Uterus (tissue), 2 donors: Measurements from ENCODE around the gene CDYL2.

ENCODE experiments used
- POLR2A ChIP-seq, 2 donors: fragments of 450-650 bp; IDR thresholded peaks; one replicate each; pipeline ENCODE4 v1.6.1; 2016; ENCODE audit warnings: antibody characterized with exemption in 2 of 2, mild to moderate bottlenecking in 1 of 2, moderate library complexity in 1 of 2
- TF ChIP-seq, protein P1 (sequence below), 4 experiments: fragments of 200-600 bp in 2 of 4; fragments of 450-650 bp in 2 of 4; sonication (generic) in 2 of 4; IDR thresholded peaks; one replicate each; pipeline ENCODE4 v1.5.1; 2016 to 2019; ENCODE audit warnings: antibody characterized with exemption in 4 of 4, mild to moderate bottlenecking in 2 of 4, moderate library complexity in 1 of 4

DNA sequence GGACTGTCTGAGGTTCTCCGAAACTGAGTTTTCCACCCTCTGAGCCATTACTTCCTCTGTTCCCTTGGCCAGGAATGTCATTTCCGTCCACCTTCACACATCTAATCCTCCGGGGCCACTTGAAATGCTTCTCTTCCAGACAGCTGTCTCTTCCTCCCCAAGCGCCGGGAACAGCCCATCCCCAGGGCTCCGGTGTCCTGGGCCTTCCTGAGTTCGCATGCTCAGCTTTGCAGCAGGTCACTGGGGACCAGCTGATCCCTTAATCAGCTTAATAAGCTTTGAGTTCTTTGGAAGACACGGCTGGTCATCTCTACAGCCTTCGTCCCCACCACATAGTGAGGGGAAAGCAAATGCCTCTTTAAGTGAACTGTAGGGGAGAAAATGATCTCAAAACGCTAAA lies 140.2 kb downstream of the CDYL2 start:
- TF ChIP-seq, protein P1, sequence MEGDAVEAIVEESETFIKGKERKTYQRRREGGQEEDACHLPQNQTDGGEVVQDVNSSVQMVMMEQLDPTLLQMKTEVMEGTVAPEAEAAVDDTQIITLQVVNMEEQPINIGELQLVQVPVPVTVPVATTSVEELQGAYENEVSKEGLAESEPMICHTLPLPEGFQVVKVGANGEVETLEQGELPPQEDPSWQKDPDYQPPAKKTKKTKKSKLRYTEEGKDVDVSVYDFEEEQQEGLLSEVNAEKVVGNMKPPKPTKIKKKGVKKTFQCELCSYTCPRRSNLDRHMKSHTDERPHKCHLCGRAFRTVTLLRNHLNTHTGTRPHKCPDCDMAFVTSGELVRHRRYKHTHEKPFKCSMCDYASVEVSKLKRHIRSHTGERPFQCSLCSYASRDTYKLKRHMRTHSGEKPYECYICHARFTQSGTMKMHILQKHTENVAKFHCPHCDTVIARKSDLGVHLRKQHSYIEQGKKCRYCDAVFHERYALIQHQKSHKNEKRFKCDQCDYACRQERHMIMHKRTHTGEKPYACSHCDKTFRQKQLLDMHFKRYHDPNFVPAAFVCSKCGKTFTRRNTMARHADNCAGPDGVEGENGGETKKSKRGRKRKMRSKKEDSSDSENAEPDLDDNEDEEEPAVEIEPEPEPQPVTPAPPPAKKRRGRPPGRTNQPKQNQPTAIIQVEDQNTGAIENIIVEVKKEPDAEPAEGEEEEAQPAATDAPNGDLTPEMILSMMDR (IDR thresholded peaks at IDR 0.05) = no peak
- no peak for TF ChIP-seq POLR2A (IDR thresholded peaks at IDR 0.05)
